ENCODE data around the gene MAP3K5. TPM values are rescaled to one million over a fixed set of nuclear protein-coding genes. Genes with fewer than 3 reads are reported as not detected.
"Not testable (repeated sequence)": the region's sequence is repeated elsewhere in the genome, so short reads cannot be mapped to it uniquely, and the experiment has no call there.

The MAP3K5 gene
- total RNA-seq, 5 donors from 2014 or later (not counting 1 experiment from before 2014, with no cell fraction given) = 17.8 to 29.2 (median 20.6) TPM

GRCh38 chr6:136790411-136791295, 1.6 kb downstream of the MAP3K5 start:
- no peaks in the 10 kb centered on the region for H3K27me3 ChIP-seq (replicated peaks in 1 of 2; ENCODE audit: control insufficient read depth in 2 of 2, extremely low read depth in 1 of 2, insufficient read depth in 2 of 2, low read length in 1 of 2)
- no peaks in the 10 kb centered on the region for H3K27me3 Mint-ChIP-seq
- peaks cover 52 to 55% (median 53%) of the 10 kb centered on the region in 3 donors for H3K4me1 Mint-ChIP-seq
- H3K9me3 ChIP-seq = no peaks in the 10 kb centered on the region
- ChIA-PET POLR2A (interaction anchor here (0.5 to 1.6 kb wide), 5 partner anchors 11 to 143 kb away, joined by 3 to 6 read pairs (median 5); no protein-coding TSS in a partner anchor), CTCF (interaction anchor here (0.6 to 8.4 kb wide), 16 partner anchors 9 to 1565 kb away, joined by 3 to 320 read pairs (median 4); partner anchors contain the start of gene PEX7 (in 1 of the 2))
- peak overlapping the region; percentile 77 for H3K27ac ChIP-seq (ENCODE audit: low read length)
- H3K4me3 ChIP-seq (ENCODE audit: control insufficient read depth in 1 of 2, extremely low read depth in 1 of 2, low read length in 1 of 2) = peak overlapping the region; percentile 87 to 90
- H3K4me3 Mint-ChIP-seq = peak overlapping the region; percentile 96 to 98 (median 97)
- H3K36me3 ChIP-seq (ENCODE audit: control insufficient read depth in 2 of 2, extremely low read depth in 1 of 2, insufficient read depth in 1 of 2, low read length in 1 of 2) = no peaks in the 10 kb centered on the region
- H3K36me3 Mint-ChIP-seq = peaks cover 4% of the 10 kb centered on the region
- DNase-seq (no peak), ATAC-seq (replicated peaks in 1 of 4) (no peak)
- no CpG with 5 or more reads among the region's 7 CpGs for WGBS (ENCODE audit: insufficient coverage)
- no peaks in the 10 kb centered on the region for H3K9me3 Mint-ChIP-seq
- H3K27ac Mint-ChIP-seq = peak overlapping the region; percentile 92 to 96
- H3K4me1 ChIP-seq (ENCODE audit: control insufficient read depth in 1 of 2, extremely low read depth in 1 of 2, insufficient read depth in 2 of 2, low read length in 2 of 2) = peaks cover 13 to 42% of the 10 kb centered on the region in 2 experiments

DNA sequence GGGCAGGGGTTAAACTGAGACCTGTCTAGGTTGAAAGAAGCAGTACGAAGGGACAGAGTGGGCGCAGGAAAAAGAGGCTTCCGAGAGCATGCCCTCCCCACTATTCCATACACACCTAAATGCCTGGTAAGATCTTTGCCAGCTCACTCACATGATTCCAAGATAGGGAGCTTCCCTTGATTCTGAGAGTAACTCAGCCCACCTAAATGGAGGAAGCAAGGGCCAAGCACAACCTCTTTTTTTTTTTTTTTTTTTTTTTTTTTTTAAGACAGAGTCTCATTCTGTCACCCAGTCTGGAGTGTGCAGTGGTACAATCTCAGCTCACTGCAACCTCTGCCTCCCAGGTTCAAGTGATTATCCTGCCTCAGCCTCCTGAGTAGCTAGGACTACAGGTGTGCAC, 2.8 kb downstream of the MAP3K5 start:
- not testable (repeated sequence) for H3K9me3 ChIP-seq; H3K36me3 Mint-ChIP-seq; H3K36me3 ChIP-seq (ENCODE audit: control insufficient read depth in 2 of 2, extremely low read depth in 1 of 2, insufficient read depth in 1 of 2, low read length in 1 of 2); DNase-seq; H3K27me3 Mint-ChIP-seq; H3K27me3 ChIP-seq (replicated peaks in 1 of 2; ENCODE audit: control insufficient read depth in 2 of 2, extremely low read depth in 1 of 2, insufficient read depth in 2 of 2, low read length in 1 of 2); H3K9me3 Mint-ChIP-seq; ATAC-seq (replicated peaks in 1 of 4)
- CTCF ChIA-PET = interaction anchor here (0.5 to 8.4 kb wide), 13 partner anchors 8 to 487 kb away, joined by 3 to 320 read pairs (median 5); no protein-coding TSS in a partner anchor
- Mint-ChIP-seq H3K27ac (peak overlapping the region; percentile 92 to 96), H3K4me3 (peak overlapping the region; percentile 73 to 97 (median 96)), H3K4me1 (peaks cover 64 to 67% (median 65%) of the 10 kb centered on the region in 3 donors)
- POLR2A ChIA-PET = interaction anchor here (0.6 to 1.6 kb wide), 8 partner anchors 25 to 1686 kb away, joined by 3 to 17 read pairs (median 5); no protein-coding TSS in a partner anchor
- Histone ChIP-seq H3K4me1 (ENCODE audit: control insufficient read depth in 1 of 2, extremely low read depth in 1 of 2, insufficient read depth in 2 of 2, low read length in 2 of 2) (peaks cover 21 to 51% of the 10 kb centered on the region in 2 experiments), H3K27ac (ENCODE audit: low read length) (peak overlapping the region; percentile 73), H3K4me3 (ENCODE audit: control insufficient read depth in 1 of 2, extremely low read depth in 1 of 2, low read length in 1 of 2) (peak overlapping the region in 1 of 2 donors; percentile 87)
- WGBS (ENCODE audit: insufficient coverage) = no CpG with 5 or more reads among the region's 3 CpGs

DNA sequence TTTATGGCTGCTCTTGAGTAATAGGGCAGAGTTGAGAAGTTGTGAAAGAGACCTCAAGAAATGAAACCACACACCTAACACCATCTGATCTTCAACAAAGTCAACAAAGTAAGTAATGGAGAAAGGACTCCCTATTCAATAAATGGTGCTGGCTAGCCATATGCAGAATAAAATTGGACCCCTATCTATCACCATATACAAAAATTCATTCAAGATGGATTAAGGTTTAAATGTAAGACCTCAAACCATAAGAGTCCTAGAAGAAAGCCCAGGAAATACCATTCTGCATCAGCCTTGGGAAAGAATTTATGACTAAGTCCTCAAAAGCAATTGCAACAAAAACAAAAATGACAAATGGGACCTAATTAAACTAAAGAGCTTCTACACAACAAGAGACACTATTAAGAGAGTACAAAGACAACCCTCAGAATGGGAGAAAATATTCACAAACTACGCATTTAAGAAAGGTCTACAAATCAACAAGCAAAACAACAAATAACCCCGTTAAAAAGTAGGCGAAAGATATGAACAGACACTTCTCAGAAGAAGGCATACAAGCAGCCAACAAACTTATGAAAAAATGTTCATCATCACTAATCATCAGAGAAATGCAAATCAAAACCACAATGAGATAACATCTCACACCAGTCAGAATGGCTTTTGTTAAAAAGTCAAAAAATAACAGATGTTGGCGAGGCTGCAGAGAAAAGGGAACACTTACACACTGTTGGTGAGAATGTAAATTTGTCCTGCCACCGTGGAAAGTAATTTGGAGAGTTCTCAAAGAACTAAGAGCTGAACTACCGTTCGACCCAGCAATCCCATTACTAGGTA, 4.0 kb downstream of the MAP3K5 start:
- ChIA-PET CTCF (interaction anchor here (1.2 to 8.4 kb wide), 3 partner anchors 24 to 143 kb away, joined by 3 to 320 read pairs (median 109); no protein-coding TSS in a partner anchor), POLR2A (interaction anchor here (0.6 to 1.0 kb wide), 3 partner anchors 33 to 43 kb away, joined by 3 to 11 read pairs (median 7); no protein-coding TSS in a partner anchor)
- Mint-ChIP-seq H3K4me1 (peaks cover 72 to 76% (median 74%) of the 10 kb centered on the region in 3 donors), H3K27me3 (no peaks in the 10 kb centered on the region), H3K4me3 (peak overlapping the region; percentile 39 to 97 (median 73)), H3K27ac (peak overlapping the region; percentile 92 to 93), H3K36me3 (peaks cover 10% of the 10 kb centered on the region), H3K9me3 (no peaks in the 10 kb centered on the region)
- ATAC-seq (replicated peaks in 1 of 4) = no peak
- Histone ChIP-seq H3K36me3 (ENCODE audit: control insufficient read depth in 2 of 2, extremely low read depth in 1 of 2, insufficient read depth in 1 of 2, low read length in 1 of 2) (no peaks in the 10 kb centered on the region), H3K9me3 (no peaks in the 10 kb centered on the region), H3K4me1 (ENCODE audit: control insufficient read depth in 1 of 2, extremely low read depth in 1 of 2, insufficient read depth in 2 of 2, low read length in 2 of 2) (peaks cover 23 to 58% of the 10 kb centered on the region in 2 experiments), H3K4me3 (ENCODE audit: control insufficient read depth in 1 of 2, extremely low read depth in 1 of 2, low read length in 1 of 2) (peak overlapping the region in 1 of 2 donors; percentile 24), H3K27ac (ENCODE audit: low read length) (peak overlapping the region; percentile 73), H3K27me3 (replicated peaks in 1 of 2; ENCODE audit: control insufficient read depth in 2 of 2, extremely low read depth in 1 of 2, insufficient read depth in 2 of 2, low read length in 1 of 2) (no peaks in the 10 kb centered on the region)
- DNase-seq = peak in 3 of 35 experiments; percentile 18 to 52 (median 28)
- WGBS (ENCODE audit: insufficient coverage) = no CpG with 5 or more reads among the region's 7 CpGs

DNA sequence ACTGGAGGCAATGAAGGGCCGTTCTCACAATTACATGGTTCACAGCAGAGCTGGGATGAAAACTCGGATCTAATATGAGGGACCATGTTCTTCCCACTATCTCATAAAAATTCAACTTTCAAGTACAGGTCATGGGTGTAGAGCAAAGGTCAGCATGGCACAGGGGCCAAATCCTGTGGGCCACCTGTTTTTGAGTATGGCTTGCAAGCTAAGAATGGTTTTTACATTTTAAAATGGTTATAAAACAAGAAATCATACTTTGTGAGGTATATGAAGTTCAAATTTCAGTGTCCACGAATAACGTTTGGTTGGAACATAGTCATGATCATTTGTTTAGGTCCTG, 4.6 kb downstream of the MAP3K5 start:
- Histone ChIP-seq H3K4me1 (ENCODE audit: control insufficient read depth in 1 of 2, extremely low read depth in 1 of 2, insufficient read depth in 2 of 2, low read length in 2 of 2) (peaks cover 20 to 60% of the 10 kb centered on the region in 2 experiments), H3K36me3 (ENCODE audit: control insufficient read depth in 2 of 2, extremely low read depth in 1 of 2, insufficient read depth in 1 of 2, low read length in 1 of 2) (no peaks in the 10 kb centered on the region), H3K27me3 (replicated peaks in 1 of 2; ENCODE audit: control insufficient read depth in 2 of 2, extremely low read depth in 1 of 2, insufficient read depth in 2 of 2, low read length in 1 of 2) (no peaks in the 10 kb centered on the region), H3K4me3 (ENCODE audit: control insufficient read depth in 1 of 2, extremely low read depth in 1 of 2, low read length in 1 of 2) (no peak overlapping the region), H3K9me3 (no peaks in the 10 kb centered on the region), H3K27ac (ENCODE audit: low read length) (peak overlapping the region; percentile 73)
- Mint-ChIP-seq H3K36me3 (peaks cover 10% of the 10 kb centered on the region), H3K4me1 (peaks cover 75 to 79% (median 76%) of the 10 kb centered on the region in 3 donors), H3K4me3 (peak overlapping the region; percentile 39 to 97 (median 73)), H3K27me3 (no peaks in the 10 kb centered on the region), H3K27ac (peak overlapping the region; percentile 92 to 93), H3K9me3 (no peaks in the 10 kb centered on the region)
- DNase-seq = no peak
- ATAC-seq (replicated peaks in 1 of 4) = no peak
- 100% methylated on average over 1 of the region's 4 CpGs for WGBS (ENCODE audit: insufficient coverage)
- CTCF ChIA-PET = interaction anchor here (0.9 to 8.4 kb wide), 4 partner anchors 19 to 143 kb away, joined by 3 to 320 read pairs (median 56); no protein-coding TSS in a partner anchor
- POLR2A ChIA-PET = interaction anchor here in 1 of 2 donors (0.8 to 1.9 kb wide), 2 partner anchors 22 to 28 kb away, joined by 5 to 10 read pairs; no protein-coding TSS in a partner anchor

DNA sequence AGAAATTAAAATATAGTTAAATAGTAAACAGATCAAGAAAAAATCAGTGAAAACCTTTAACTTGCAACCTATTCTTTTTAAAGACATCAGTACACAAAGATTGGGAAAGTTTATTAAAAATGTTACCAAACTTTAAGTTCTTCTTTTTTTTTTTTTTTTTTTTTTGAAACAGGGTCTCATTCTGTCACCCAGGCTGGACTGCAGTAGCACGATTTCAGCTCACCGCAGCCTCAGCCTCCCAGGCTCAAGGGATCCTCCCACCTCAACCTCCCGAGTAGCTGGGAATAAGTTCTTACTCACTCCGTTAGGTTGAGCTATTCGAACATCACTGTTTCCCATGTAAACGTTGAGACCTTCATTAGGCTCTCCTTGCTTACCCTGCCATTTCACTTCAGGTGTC, 5.6 kb downstream of the MAP3K5 start:
- no peaks in the 10 kb centered on the region for H3K36me3 ChIP-seq (ENCODE audit: control insufficient read depth in 2 of 2, extremely low read depth in 1 of 2, insufficient read depth in 1 of 2, low read length in 1 of 2)
- H3K9me3 ChIP-seq = no peaks in the 10 kb centered on the region
- no peaks in the 10 kb centered on the region for H3K27me3 Mint-ChIP-seq
- peaks cover 84 to 85% (median 85%) of the 10 kb centered on the region in 3 donors for H3K4me1 Mint-ChIP-seq
- H3K27ac Mint-ChIP-seq = peak overlapping the region; percentile 92 to 93
- POLR2A ChIA-PET = interaction anchor here (0.6 to 1.9 kb wide), 4 partner anchors 13 to 488 kb away, joined by 3 to 12 read pairs (median 6); no protein-coding TSS in a partner anchor
- ATAC-seq (replicated peaks in 1 of 4) = no peak
- no peak overlapping the region for H3K4me3 ChIP-seq (ENCODE audit: control insufficient read depth in 1 of 2, extremely low read depth in 1 of 2, low read length in 1 of 2)
- H3K9me3 Mint-ChIP-seq = no peaks in the 10 kb centered on the region
- CTCF ChIA-PET = interaction anchor here (0.7 to 1.0 kb wide), 4 partner anchors 18 to 142 kb away, joined by 3 to 6 read pairs (median 4); no protein-coding TSS in a partner anchor
- H3K27ac ChIP-seq (ENCODE audit: low read length) = peak overlapping the region; percentile 73
- H3K4me3 Mint-ChIP-seq = peak overlapping the region in 1 of 3 donors; percentile 62
- no peaks in the 10 kb centered on the region for H3K27me3 ChIP-seq (replicated peaks in 1 of 2; ENCODE audit: control insufficient read depth in 2 of 2, extremely low read depth in 1 of 2, insufficient read depth in 2 of 2, low read length in 1 of 2)
- H3K4me1 ChIP-seq (ENCODE audit: control insufficient read depth in 1 of 2, extremely low read depth in 1 of 2, insufficient read depth in 2 of 2, low read length in 2 of 2) = peaks cover 25 to 67% of the 10 kb centered on the region in 2 experiments
- 92% methylated on average over 5 of the region's 6 CpGs for WGBS (ENCODE audit: insufficient coverage)
- DNase-seq = no peak
- H3K36me3 Mint-ChIP-seq = peaks cover 15% of the 10 kb centered on the region
